HepG2 (cell line): ENCODE data around the gene ARHGEF6. TPM values are rescaled to one million over a fixed set of nuclear protein-coding genes. Genes with fewer than 3 reads are reported as not detected.

ENCODE experiments used
- GTF3A ChIP-seq: sonication (generic); formaldehyde crosslinking; conservative IDR thresholded peaks from 2 replicates; pipeline ENCODE4 v1.4.0; 2020; ENCODE audit warnings: mild to moderate bottlenecking, missing genetic modification reagents
- MBNL3 ChIP-seq: fragments of 250-450 bp; sonication (Bioruptor Pico); conservative IDR thresholded peaks from 2 replicates; pipeline ENCODE4 v1.8.0; 2022; ENCODE audit warnings: mild to moderate bottlenecking, inconsistent platforms
- MEIS1 ChIP-seq: sonication (generic); formaldehyde crosslinking; IDR thresholded peaks from 2 replicates; pipeline ENCODE4 v1.9.0; 2021; ENCODE audit warnings: mild to moderate bottlenecking, missing genetic modification reagents, moderate library complexity, borderline replicate concordance
- MLLT10 ChIP-seq: sonication (generic); formaldehyde crosslinking; IDR thresholded peaks from 2 replicates; pipeline ENCODE4 v1.4.0; 2020; ENCODE audit warnings: missing genetic modification reagents
- MTF1 ChIP-seq: sonication (generic); formaldehyde crosslinking; IDR thresholded peaks from 2 replicates; pipeline ENCODE4 v1.5.0; 2020; ENCODE audit warnings: missing genetic modification reagents
- NPAS2 ChIP-seq: sonication (generic); formaldehyde crosslinking; IDR thresholded peaks from 2 replicates; pipeline ENCODE4 v1.8.0; 2022; ENCODE audit warnings: mild to moderate bottlenecking, missing genetic modification reagents, borderline replicate concordance
- RBFOX2 ChIP-seq: fragments of 200-400 bp; formaldehyde crosslinking; IDR thresholded peaks from 2 replicates; pipeline ENCODE4 v1.6.1; 2017; ENCODE audit warnings: low read depth, mild to moderate bottlenecking, low read length
- ZBTB3 ChIP-seq: sonication (generic); formaldehyde crosslinking; IDR thresholded peaks from 2 replicates; pipeline ENCODE4 v1.4.0; 2020; ENCODE audit warnings: low read depth, mild to moderate bottlenecking, moderate library complexity, missing genetic modification reagents, borderline replicate concordance
- ZFP36L1 ChIP-seq: sonication (generic); formaldehyde crosslinking; IDR thresholded peaks from 2 replicates; pipeline ENCODE4 v1.8.0; 2022; ENCODE audit warnings: mild to moderate bottlenecking, missing genetic modification reagents, moderate library complexity
- ZNF281 ChIP-seq: sonication (generic); formaldehyde crosslinking; IDR thresholded peaks from 2 replicates; pipeline ENCODE4 v1.4.0; 2020; ENCODE audit warnings: missing genetic modification reagents, borderline replicate concordance
- ZNF3 ChIP-seq: IDR thresholded peaks from 2 replicates; pipeline ENCODE4 v1.7.0; 2017; ENCODE audit warnings: inconsistent platforms
- ZNF441 ChIP-seq: sonication (generic); formaldehyde crosslinking; IDR thresholded peaks from 2 replicates; pipeline ENCODE4 v1.7.0; 2021; ENCODE audit warnings: missing genetic modification reagents, borderline replicate concordance
- ZNF598 ChIP-seq: sonication (generic); formaldehyde crosslinking; IDR thresholded peaks from 2 replicates; pipeline ENCODE4 v1.5.1; 2020; ENCODE audit warnings: mild to moderate bottlenecking, missing genetic modification reagents, borderline replicate concordance
- polyA plus RNA-seq, 8 experiments: library from polyadenylated mRNA; depleted of rRNA in 3 of 8; stranded (reverse) in 7 of 8; unstranded in 1 of 8; fragments of >200 nt; fragmentation: Illumina TruSeq in 4 of 8; extraction: Trizol in 4 of 8; gene quantifications; 2 replicates each; pipeline versions ENCODE4 v1.2.1 to v1.2.3, GENCODE V29; 2011 to 2016; ENCODE audit warnings: low read depth in 4 of 8, missing spikeins in 1 of 8, mixed read lengths in 1 of 8; ENCODE audit not compliant: insufficient read depth in 1 of 8
- total RNA-seq, 5 experiments: library from RNA; depleted of rRNA; stranded (reverse); fragments of >200 nt; fragmentation: Illumina TruSeq; extraction: Trizol; gene quantifications; 2 replicates each; pipeline ENCODE4 v1.2.3, GENCODE V29; 2016; ENCODE audit warnings: low read depth in 1 of 5
- TF ChIP-seq, protein P1 (sequence below): sonication (generic); formaldehyde crosslinking; conservative IDR thresholded peaks from 2 replicates; pipeline ENCODE4 v1.8.0; 2022; ENCODE audit warnings: low read depth, missing genetic modification reagents
- TF ChIP-seq, protein P2 (sequence below): sonication (generic); formaldehyde crosslinking; conservative IDR thresholded peaks from 2 replicates; pipeline ENCODE4 v1.8.1; 2023; ENCODE audit warnings: missing genetic modification reagents
- TF ChIP-seq, protein P3 (sequence below): sonication (generic); formaldehyde crosslinking; IDR thresholded peaks from 2 replicates; pipeline ENCODE4 v1.5.0; 2020; ENCODE audit warnings: missing genetic modification reagents

The ARHGEF6 gene
- total and polyA plus RNA-seq, 2 of the 13 experiments (the other 11 are each of a cell fraction or from before 2014, with no cell fraction given), result 0.03 TPM; not detected in 1

DNA sequence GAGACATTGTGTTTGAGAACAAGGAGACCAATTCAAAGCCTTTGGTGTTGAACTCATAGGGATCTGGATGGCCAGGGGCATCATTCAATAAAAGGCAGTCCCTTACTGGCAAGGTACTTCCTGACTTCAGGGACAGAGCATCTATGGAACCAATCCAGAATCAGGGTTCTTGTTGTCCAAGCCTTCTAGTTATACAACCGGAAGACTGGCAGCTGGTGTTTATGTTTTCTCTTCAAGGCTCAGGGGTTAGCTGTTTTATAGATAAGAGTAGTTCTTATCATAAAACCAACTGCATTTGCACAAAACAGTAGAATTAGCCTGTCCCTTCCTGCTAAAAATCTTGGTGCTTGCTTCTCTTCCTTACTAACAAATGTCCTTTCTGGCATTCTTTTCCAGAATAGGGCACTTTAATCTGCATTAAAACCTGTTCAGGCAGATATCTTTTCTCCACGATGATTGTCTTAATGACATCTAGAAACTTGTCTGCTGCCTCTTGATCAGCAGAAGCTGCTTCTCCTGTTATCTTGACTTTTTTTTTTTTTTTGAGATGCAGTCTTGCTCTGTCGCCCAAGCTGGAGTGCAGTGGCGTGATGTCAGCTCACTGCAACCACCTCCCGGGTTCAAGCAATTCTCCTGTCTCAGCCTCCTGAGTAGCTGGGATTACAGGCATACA is 38.4 kb upstream of the ARHGEF6 start (continued):
- TF ChIP-seq, protein P1, sequence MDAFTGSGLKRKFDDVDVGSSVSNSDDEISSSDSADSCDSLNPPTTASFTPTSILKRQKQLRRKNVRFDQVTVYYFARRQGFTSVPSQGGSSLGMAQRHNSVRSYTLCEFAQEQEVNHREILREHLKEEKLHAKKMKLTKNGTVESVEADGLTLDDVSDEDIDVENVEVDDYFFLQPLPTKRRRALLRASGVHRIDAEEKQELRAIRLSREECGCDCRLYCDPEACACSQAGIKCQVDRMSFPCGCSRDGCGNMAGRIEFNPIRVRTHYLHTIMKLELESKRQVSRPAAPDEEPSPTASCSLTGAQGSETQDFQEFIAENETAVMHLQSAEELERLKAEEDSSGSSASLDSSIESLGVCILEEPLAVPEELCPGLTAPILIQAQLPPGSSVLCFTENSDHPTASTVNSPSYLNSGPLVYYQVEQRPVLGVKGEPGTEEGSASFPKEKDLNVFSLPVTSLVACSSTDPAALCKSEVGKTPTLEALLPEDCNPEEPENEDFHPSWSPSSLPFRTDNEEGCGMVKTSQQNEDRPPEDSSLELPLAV, result no peak
- TF ChIP-seq NPAS2 (CRISPR knock-in tag) (no peak), MBNL3 (CRISPR knock-in tag) (no peak), ZBTB3 (CRISPR knock-in tag) (no peak), ZNF3 (CRISPR knock-in tag) (no peak), ZNF598 (CRISPR knock-in tag) (no peak), ZNF441 (no peak), ZFP36L1 (CRISPR knock-in tag) (no peak), GTF3A (CRISPR knock-in tag) (no peak), MLLT10 (CRISPR knock-in tag) (no peak), RBFOX2 (no peak), ZNF281 (no peak), MTF1 (no peak), MEIS1 (CRISPR knock-in tag) (no peak)
- TF ChIP-seq, protein P2, sequence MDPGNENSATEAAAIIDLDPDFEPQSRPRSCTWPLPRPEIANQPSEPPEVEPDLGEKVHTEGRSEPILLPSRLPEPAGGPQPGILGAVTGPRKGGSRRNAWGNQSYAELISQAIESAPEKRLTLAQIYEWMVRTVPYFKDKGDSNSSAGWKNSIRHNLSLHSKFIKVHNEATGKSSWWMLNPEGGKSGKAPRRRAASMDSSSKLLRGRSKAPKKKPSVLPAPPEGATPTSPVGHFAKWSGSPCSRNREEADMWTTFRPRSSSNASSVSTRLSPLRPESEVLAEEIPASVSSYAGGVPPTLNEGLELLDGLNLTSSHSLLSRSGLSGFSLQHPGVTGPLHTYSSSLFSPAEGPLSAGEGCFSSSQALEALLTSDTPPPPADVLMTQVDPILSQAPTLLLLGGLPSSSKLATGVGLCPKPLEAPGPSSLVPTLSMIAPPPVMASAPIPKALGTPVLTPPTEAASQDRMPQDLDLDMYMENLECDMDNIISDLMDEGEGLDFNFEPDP (CRISPR knock-in tag), result no peak
- TF ChIP-seq, protein P3, sequence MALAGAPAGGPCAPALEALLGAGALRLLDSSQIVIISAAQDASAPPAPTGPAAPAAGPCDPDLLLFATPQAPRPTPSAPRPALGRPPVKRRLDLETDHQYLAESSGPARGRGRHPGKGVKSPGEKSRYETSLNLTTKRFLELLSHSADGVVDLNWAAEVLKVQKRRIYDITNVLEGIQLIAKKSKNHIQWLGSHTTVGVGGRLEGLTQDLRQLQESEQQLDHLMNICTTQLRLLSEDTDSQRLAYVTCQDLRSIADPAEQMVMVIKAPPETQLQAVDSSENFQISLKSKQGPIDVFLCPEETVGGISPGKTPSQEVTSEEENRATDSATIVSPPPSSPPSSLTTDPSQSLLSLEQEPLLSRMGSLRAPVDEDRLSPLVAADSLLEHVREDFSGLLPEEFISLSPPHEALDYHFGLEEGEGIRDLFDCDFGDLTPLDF (CRISPR knock-in tag), result no peak
